ENCODE results near the gene PRKCH.

GRCh38 chr14:61530296-61530695 lies 208.9 kb downstream of the PRKCH start:
- TF ChIP-seq CTCF (IDR thresholded peaks at IDR 0.05) (no peak), POLR2A (IDR thresholded peaks at IDR 0.05) (no peak)
